ENCODE measurements around the gene ATP2A1. TPM values are rescaled to one million over a fixed set of nuclear protein-coding genes. Genes with fewer than 3 reads are reported as not detected.
"Not testable (repeated sequence)": the region's sequence is repeated elsewhere in the genome, so short reads cannot be mapped to it uniquely, and the experiment has no call there.

ATP2A1 gene
- total RNA-seq, 1 donor from 2014 or later, result not detected

GRCh38 chr16:28882551-28883160, 4.4 kb downstream of the ATP2A1 start:
- H3K27me3 ChIP-seq, result no peaks in the 10 kb centered on the region
- DNase-seq (ENCODE audit: extremely low spot score in 2 of 2), result no peak
- no peaks in the 10 kb centered on the region for H3K9me3 ChIP-seq
- no peak overlapping the region for H3K27ac ChIP-seq
- intact Hi-C loops (cut with DNase I), result no loop called here
- TF ChIP-seq POLR2A (IDR thresholded peaks at IDR 0.05) (no peak), POLR2AphosphoS5 (IDR thresholded peaks at IDR 0.05; ENCODE audit: insufficient read depth in 1 of 2, low read depth in 1 of 2) (no peak)
- TF ChIP-seq, protein P1, sequence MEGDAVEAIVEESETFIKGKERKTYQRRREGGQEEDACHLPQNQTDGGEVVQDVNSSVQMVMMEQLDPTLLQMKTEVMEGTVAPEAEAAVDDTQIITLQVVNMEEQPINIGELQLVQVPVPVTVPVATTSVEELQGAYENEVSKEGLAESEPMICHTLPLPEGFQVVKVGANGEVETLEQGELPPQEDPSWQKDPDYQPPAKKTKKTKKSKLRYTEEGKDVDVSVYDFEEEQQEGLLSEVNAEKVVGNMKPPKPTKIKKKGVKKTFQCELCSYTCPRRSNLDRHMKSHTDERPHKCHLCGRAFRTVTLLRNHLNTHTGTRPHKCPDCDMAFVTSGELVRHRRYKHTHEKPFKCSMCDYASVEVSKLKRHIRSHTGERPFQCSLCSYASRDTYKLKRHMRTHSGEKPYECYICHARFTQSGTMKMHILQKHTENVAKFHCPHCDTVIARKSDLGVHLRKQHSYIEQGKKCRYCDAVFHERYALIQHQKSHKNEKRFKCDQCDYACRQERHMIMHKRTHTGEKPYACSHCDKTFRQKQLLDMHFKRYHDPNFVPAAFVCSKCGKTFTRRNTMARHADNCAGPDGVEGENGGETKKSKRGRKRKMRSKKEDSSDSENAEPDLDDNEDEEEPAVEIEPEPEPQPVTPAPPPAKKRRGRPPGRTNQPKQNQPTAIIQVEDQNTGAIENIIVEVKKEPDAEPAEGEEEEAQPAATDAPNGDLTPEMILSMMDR (IDR thresholded peaks at IDR 0.05), result no peak
- H3K36me3 ChIP-seq, result no peaks in the 10 kb centered on the region
- no peak overlapping the region for H3K4me3 ChIP-seq
- peaks cover 17% of the 10 kb centered on the region for H3K4me1 ChIP-seq

- DNase-seq (ENCODE audit: extremely low spot score in 2 of 2), result no peak
- no peaks in the 10 kb centered on the region for H3K9me3 ChIP-seq
- no peaks in the 10 kb centered on the region for H3K36me3 ChIP-seq
- H3K27me3 ChIP-seq, result no peaks in the 10 kb centered on the region
- peaks cover 17% of the 10 kb centered on the region for H3K4me1 ChIP-seq
- H3K4me3 ChIP-seq, result no peak overlapping the region
- no peak overlapping the region for H3K27ac ChIP-seq
- intact Hi-C loops (cut with DNase I), result no loop called here
- TF ChIP-seq POLR2A (IDR thresholded peaks at IDR 0.05), result no peak
- TF ChIP-seq, protein P1 (IDR thresholded peaks at IDR 0.05), result no peak
Observed at GRCh38 chr16:28883221-28883996, 5.1 kb downstream of the ATP2A1 start.

DNA sequence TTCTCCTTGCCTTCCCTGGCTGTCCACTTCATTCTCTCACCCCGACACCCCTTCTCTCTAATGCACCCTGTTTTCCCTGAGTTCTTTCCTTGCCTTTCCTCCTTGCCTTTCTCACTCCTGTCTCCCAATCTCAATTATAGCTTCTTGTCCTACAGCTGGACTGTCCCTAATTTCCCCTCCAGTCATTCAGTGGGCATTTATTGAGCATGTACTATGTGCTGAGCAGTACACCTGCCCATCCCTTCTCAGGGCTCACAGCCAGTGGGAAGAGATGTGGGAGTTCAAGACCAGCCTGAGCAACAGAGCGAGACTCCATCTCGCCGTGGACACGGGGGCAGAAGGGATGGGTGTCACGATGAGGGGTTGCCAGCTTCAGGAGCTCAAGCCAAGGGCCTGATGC, 5.8 kb downstream of the ATP2A1 start:
- no peak for TF ChIP-seq POLR2AphosphoS5 (IDR thresholded peaks at IDR 0.05; ENCODE audit: insufficient read depth in 1 of 2, low read depth in 1 of 2)
- no peak for TF ChIP-seq POLR2A (IDR thresholded peaks at IDR 0.05)
- TF ChIP-seq, protein P1 (IDR thresholded peaks at IDR 0.05), result no peak
- H3K36me3 ChIP-seq, result no peaks in the 10 kb centered on the region
- intact Hi-C loops (cut with DNase I), result no loop called here
- H3K4me1 ChIP-seq, result peaks cover 14% of the 10 kb centered on the region
- no peak for DNase-seq (ENCODE audit: extremely low spot score in 2 of 2)
- no peaks in the 10 kb centered on the region for H3K9me3 ChIP-seq
- no peak overlapping the region for H3K4me3 ChIP-seq
- H3K27ac ChIP-seq, result no peak overlapping the region
- H3K27me3 ChIP-seq, result no peaks in the 10 kb centered on the region

GRCh38 chr16:28886945-28887344, 8.7 kb downstream of the ATP2A1 start:
- no peak overlapping the region for H3K27ac ChIP-seq
- no peak for TF ChIP-seq POLR2AphosphoS5 (IDR thresholded peaks at IDR 0.05; ENCODE audit: insufficient read depth in 1 of 2, low read depth in 1 of 2)
- TF ChIP-seq POLR2A (IDR thresholded peaks at IDR 0.05), result no peak
- TF ChIP-seq, protein P1 (IDR thresholded peaks at IDR 0.05), result no peak
- H3K27me3 ChIP-seq, result no peaks in the 10 kb centered on the region
- no peaks in the 10 kb centered on the region for H3K36me3 ChIP-seq
- no peak overlapping the region for H3K4me3 ChIP-seq
- no peaks in the 10 kb centered on the region for H3K9me3 ChIP-seq
- intact Hi-C loops (cut with DNase I), result no loop called here
- no peaks in the 10 kb centered on the region for H3K4me1 ChIP-seq
- peak in 1 of 2 donors; percentile 62 for DNase-seq (ENCODE audit: extremely low spot score in 2 of 2)

DNA sequence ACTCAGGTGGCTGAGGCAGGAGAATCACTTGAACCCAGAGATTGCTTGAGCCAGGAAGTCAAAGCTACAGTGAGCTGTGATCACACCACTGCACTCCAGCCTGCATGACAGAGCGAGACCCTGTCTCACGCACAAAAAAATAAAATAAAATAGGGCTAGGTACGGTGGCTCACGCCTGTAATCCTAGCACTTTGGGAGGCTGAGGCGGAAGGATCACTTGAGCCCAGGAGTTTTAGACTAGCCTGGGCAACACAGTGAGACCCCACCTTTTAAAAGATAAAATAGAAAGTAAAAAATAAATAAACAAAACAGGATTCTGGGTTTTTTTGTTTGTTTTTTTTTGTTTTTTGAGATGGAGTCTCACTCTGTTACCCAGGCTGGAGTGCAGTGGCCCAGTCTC, 12.1 kb downstream of the ATP2A1 start:
- H3K27ac ChIP-seq; H3K36me3 ChIP-seq; DNase-seq (ENCODE audit: extremely low spot score in 2 of 2); H3K4me3 ChIP-seq; H3K27me3 ChIP-seq; H3K4me1 ChIP-seq; intact Hi-C loops (cut with DNase I); H3K9me3 ChIP-seq: not testable (repeated sequence)

Data from vagina (tissue), 2 donors.